Spleen (tissue), 7 donors: ENCODE results near the gene GTF2H2C.
"Not testable (repeated sequence)": the region's sequence is repeated elsewhere in the genome, so short reads cannot be mapped to it uniquely, and the experiment has no call there.

Source experiments
- CTCF ChIP-seq, 11 experiments: fragments of 200-600 bp in 7 of 11; fragments of 450-650 bp in 4 of 11; sonication (generic) in 4 of 11; IDR thresholded peaks in 8 of 11; conservative IDR thresholded peaks in 3 of 11; 1 replicate in 7 of 11; 2 replicates in 4 of 11; pipeline versions ENCODE4 v1.4.0 to v1.8.0; 2016 to 2021; ENCODE audit warnings: antibody characterized with exemption in 11 of 11, inconsistent platforms in 4 of 11, mild to moderate bottlenecking in 1 of 11
- POLR2AphosphoS5 ChIP-seq, 3 donors: sonication (generic); formaldehyde crosslinking; IDR thresholded peaks; one replicate each; pipeline ENCODE4 v1.5.1; 2017; ENCODE audit warnings: antibody characterized with exemption in 3 of 3
- donor health status: DM: no; HTN: no; CAD: no; lungs with moderate emphysema.
- donor health status: DM: no; HTN: no; CAD: no.
- donor health status: DM: no; HTN: no; CAD: no.

GRCh38 chr5:69537911-69538310, 22.1 kb upstream of the GTF2H2C start:
- not testable (repeated sequence) for TF ChIP-seq CTCF (IDR thresholded peaks at IDR 0.05 in 8 of 11, conservative IDR thresholded peaks at IDR 0.05 in 3 of 11); POLR2AphosphoS5 (IDR thresholded peaks at IDR 0.05)
